Stimulated activated CD8-positive, alpha-beta memory T cell treated with anti-CD3 and anti-CD28 coated beads, Interleukin-15, amount 100 ng/mL, for 24 hours (primary cell): ENCODE results near the gene PCBP1.
"Not testable (repeated sequence)": the region's sequence is repeated elsewhere in the genome, so short reads cannot be mapped to it uniquely, and the experiment has no call there.

ENCODE experiments used
- DNase-seq: peaks from one replicate; pipeline ENCODE4 v3.0.0-alpha.2; 2020; ENCODE audit warnings: low read depth

The PCBP1 gene

GRCh38 chr2:70124983-70125480 is 37.8 kb downstream of the PCBP1 start:
- DNase-seq = no peak

GRCh38 chr2:70125498-70125898 is 38.2 kb downstream of the PCBP1 start:
- DNase-seq = no peak

- no peak for DNase-seq
Observed at GRCh38 chr2:70126413-70126812, 39.1 kb downstream of the PCBP1 start.

- no peak for DNase-seq
Observed at GRCh38 chr2:70128005-70128404, 40.7 kb downstream of the PCBP1 start.

- not testable (repeated sequence) for DNase-seq
Observed at GRCh38 chr2:70131344-70132143, 44.3 kb downstream of the PCBP1 start.

GRCh38 chr2:70132244-70133126 is 45.2 kb downstream of the PCBP1 start:
- no peak for DNase-seq

- DNase-seq = no peak
Observed at GRCh38 chr2:70133127-70133452, 45.8 kb downstream of the PCBP1 start.

- DNase-seq = no peak
Observed at GRCh38 chr2:70133491-70134322, 46.4 kb downstream of the PCBP1 start.

GRCh38 chr2:70134323-70134983 is 47.2 kb downstream of the PCBP1 start:
- not testable (repeated sequence) for DNase-seq
